ENCODE measurements around the gene SIRPB2.

SIRPB2 gene

DNA sequence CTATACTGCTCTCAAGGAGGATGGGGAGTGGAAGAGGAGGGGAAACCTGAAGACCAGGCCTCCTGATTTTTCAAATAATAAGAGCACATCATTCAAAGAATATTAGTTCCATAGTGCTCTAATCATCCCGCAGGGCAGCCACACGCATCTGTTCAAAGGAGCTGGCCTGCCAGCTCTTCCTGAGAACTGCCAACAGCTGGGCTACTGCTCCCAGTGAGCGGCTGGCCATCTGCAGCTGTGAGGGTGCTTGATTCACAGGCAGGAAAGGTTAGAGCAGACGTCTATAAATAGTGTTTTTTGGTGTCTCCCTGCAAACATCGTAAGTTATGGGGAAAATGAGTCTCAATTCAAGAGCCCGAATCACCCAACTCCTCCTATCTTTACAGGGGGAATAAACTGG, 41.9 kb downstream of the SIRPB2 start:
- Histone ChIP-seq H3K27ac (no peak overlapping the region), H3K4me1 (ENCODE audit: low read depth, poor library complexity, severe bottlenecking) (no peaks in the 10 kb centered on the region), H3K79me2 (ENCODE audit: insufficient read depth, low read depth) (no peaks in the 10 kb centered on the region), H4K20me1 (ENCODE audit: insufficient read depth) (no peaks in the 10 kb centered on the region), H3K9ac (no peak overlapping the region), H3K27me3 (ENCODE audit: insufficient read depth, low read depth) (no peaks in the 10 kb centered on the region), H2AFZ (ENCODE audit: low read depth) (no peak overlapping the region), H3K4me2 (no peak overlapping the region), H3K36me3 (ENCODE audit: insufficient read depth) (peaks cover 30% of the 10 kb centered on the region), H3K4me3 (IDR thresholded peaks at IDR 0.05; ENCODE audit: insufficient read depth, low read depth, low read length) (no peak overlapping the region)
- TF ChIP-seq, protein P1, sequence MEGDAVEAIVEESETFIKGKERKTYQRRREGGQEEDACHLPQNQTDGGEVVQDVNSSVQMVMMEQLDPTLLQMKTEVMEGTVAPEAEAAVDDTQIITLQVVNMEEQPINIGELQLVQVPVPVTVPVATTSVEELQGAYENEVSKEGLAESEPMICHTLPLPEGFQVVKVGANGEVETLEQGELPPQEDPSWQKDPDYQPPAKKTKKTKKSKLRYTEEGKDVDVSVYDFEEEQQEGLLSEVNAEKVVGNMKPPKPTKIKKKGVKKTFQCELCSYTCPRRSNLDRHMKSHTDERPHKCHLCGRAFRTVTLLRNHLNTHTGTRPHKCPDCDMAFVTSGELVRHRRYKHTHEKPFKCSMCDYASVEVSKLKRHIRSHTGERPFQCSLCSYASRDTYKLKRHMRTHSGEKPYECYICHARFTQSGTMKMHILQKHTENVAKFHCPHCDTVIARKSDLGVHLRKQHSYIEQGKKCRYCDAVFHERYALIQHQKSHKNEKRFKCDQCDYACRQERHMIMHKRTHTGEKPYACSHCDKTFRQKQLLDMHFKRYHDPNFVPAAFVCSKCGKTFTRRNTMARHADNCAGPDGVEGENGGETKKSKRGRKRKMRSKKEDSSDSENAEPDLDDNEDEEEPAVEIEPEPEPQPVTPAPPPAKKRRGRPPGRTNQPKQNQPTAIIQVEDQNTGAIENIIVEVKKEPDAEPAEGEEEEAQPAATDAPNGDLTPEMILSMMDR (conservative IDR thresholded peaks at IDR 0.05; ENCODE audit: low read depth, low read length) = no peak

DNA sequence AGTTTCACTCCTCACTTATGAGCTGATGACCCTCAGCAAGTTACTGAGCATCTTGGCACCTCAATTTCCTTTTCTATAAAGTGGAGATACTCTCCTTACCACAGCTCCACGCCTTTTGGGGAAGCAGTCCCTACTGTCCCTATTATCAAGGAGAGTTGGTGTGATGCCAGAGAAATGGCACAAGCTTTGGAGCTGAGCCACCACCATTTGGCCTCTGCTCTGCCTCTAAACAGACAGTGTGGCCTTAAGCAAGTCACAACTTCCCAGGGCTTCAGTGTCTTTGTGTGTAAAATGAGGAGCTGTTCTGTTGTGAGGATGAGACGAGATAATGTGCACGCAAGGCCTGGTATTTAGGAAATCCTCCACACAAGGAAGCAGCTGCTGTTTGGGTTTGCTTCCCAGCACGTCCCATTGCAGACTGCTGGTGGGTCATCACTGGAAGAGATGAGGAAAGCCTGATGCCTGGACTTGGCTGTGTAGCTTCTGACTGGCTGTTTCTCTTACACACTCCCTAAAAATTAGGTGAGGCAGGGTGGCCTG, 43.1 kb downstream of the SIRPB2 start:
- H3K79me2 ChIP-seq (ENCODE audit: insufficient read depth, low read depth) = no peaks in the 10 kb centered on the region
- TF ChIP-seq, protein P1 (conservative IDR thresholded peaks at IDR 0.05; ENCODE audit: low read depth, low read length) = no peak
- H3K27me3 ChIP-seq (ENCODE audit: insufficient read depth, low read depth) = no peaks in the 10 kb centered on the region
- H3K4me2 ChIP-seq = no peak overlapping the region
- no peak overlapping the region for H2AFZ ChIP-seq (ENCODE audit: low read depth)
- H3K9ac ChIP-seq = no peak overlapping the region
- no peaks in the 10 kb centered on the region for H4K20me1 ChIP-seq (ENCODE audit: insufficient read depth)
- H3K36me3 ChIP-seq (ENCODE audit: insufficient read depth) = peaks cover 24% of the 10 kb centered on the region
- no peak overlapping the region for H3K27ac ChIP-seq
- H3K4me3 ChIP-seq (IDR thresholded peaks at IDR 0.05; ENCODE audit: insufficient read depth, low read depth, low read length) = no peak overlapping the region
- H3K4me1 ChIP-seq (ENCODE audit: low read depth, poor library complexity, severe bottlenecking) = no peaks in the 10 kb centered on the region

DNA sequence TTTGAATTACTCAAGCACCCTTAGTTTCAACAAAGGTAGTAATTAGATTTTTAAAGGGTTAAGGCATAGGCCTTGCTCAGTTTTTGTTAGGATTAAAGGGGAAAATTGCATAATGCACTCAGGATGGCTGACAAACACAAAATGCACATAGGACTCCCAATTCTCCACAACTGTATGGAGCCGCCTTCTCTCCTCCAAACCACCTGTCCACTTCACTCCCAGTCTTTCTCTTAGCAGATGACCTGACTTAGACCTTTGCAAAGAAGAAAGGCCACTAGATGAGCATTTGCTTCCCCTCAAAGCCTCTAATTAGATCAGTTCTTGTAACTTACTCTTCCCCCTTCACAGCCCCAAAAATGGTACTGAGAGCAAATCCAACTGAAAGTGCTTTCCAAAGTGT, 44.7 kb downstream of the SIRPB2 start:
- no peaks in the 10 kb centered on the region for H3K79me2 ChIP-seq (ENCODE audit: insufficient read depth, low read depth)
- no peak overlapping the region for H3K9ac ChIP-seq
- no peaks in the 10 kb centered on the region for H4K20me1 ChIP-seq (ENCODE audit: insufficient read depth)
- H2AFZ ChIP-seq (ENCODE audit: low read depth) = no peak overlapping the region
- H3K27ac ChIP-seq = no peak overlapping the region
- H3K4me2 ChIP-seq = no peak overlapping the region
- peaks cover 14% of the 10 kb centered on the region for H3K36me3 ChIP-seq (ENCODE audit: insufficient read depth)
- H3K4me3 ChIP-seq (IDR thresholded peaks at IDR 0.05; ENCODE audit: insufficient read depth, low read depth, low read length) = no peak overlapping the region
- H3K27me3 ChIP-seq (ENCODE audit: insufficient read depth, low read depth) = no peaks in the 10 kb centered on the region
- TF ChIP-seq, protein P1 (conservative IDR thresholded peaks at IDR 0.05; ENCODE audit: low read depth, low read length) = no peak
- H3K4me1 ChIP-seq (ENCODE audit: low read depth, poor library complexity, severe bottlenecking) = no peaks in the 10 kb centered on the region

DNA sequence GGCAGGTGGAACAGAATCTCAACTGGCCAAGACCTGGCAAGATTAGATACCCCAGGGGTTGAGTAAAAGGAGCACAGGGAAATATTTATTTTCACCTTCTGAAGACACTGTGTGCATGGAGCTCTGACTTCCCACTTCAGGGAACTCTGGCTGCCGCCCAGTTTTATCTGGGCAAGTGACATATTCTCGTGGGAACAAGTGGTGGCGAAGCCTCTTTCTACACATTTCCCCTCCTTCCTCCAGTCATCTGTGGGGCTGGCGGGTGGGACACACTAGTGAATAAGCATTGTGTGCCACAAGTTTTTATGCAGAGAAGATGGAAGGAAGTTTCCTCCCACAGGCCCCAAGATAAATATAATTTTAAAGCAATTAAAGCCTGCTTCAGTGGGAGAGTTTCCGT, 48.1 kb downstream of the SIRPB2 start:
- peaks cover 9% of the 10 kb centered on the region; the same call in 1 of the 2 replicates for H3K36me3 ChIP-seq (ENCODE audit: insufficient read depth)
- H4K20me1 ChIP-seq (ENCODE audit: insufficient read depth) = no peaks in the 10 kb centered on the region
- no peaks in the 10 kb centered on the region for H3K27me3 ChIP-seq (ENCODE audit: insufficient read depth, low read depth)
- H3K4me2 ChIP-seq = no peak overlapping the region
- no peak overlapping the region for H3K4me3 ChIP-seq (IDR thresholded peaks at IDR 0.05; ENCODE audit: insufficient read depth, low read depth, low read length)
- no peak overlapping the region for H3K9ac ChIP-seq
- no peak overlapping the region for H2AFZ ChIP-seq (ENCODE audit: low read depth)
- no peaks in the 10 kb centered on the region for H3K4me1 ChIP-seq (ENCODE audit: low read depth, poor library complexity, severe bottlenecking)
- no peak overlapping the region for H3K27ac ChIP-seq
- H3K79me2 ChIP-seq (ENCODE audit: insufficient read depth, low read depth) = no peaks in the 10 kb centered on the region
- TF ChIP-seq, protein P1 (conservative IDR thresholded peaks at IDR 0.05; ENCODE audit: low read depth, low read length) = no peak
